EH (cell line): ENCODE results near the gene ISYNA1.

Source experiments
- DNase-seq: peaks from one replicate; pipeline ENCODE4 v3.0.0-alpha.2; 2015; ENCODE audit warnings: low read depth

ISYNA1 gene

GRCh38 chr19:18437491-18438330 is at the start of gene ISYNA1:
Gene ISYNA1, minus strand, starts transcription at chr19:18438133. Its CDS starts 154 bp downstream, at chr19:18437979.
- peak; percentile 49 for DNase-seq

GRCh38 chr19:18486746-18487145 is 48.8 kb upstream of the ISYNA1 start:
- DNase-seq = no peak

GRCh38 chr19:18484992-18485391 is 47.1 kb upstream of the ISYNA1 start:
- DNase-seq = no peak

GRCh38 chr19:18483119-18483890 is 45.4 kb upstream of the ISYNA1 start:
- no peak for DNase-seq

- DNase-seq = no peak
Measured at GRCh38 chr19:18481505-18482222, 43.7 kb upstream of the ISYNA1 start.

GRCh38 chr19:18480006-18480691 is 42.2 kb upstream of the ISYNA1 start:
- DNase-seq = peak; percentile 94

GRCh38 chr19:18478545-18479311 is 40.8 kb upstream of the ISYNA1 start:
- peak; percentile 97 for DNase-seq

- DNase-seq = no peak
Measured at GRCh38 chr19:18477974-18478373, 40.0 kb upstream of the ISYNA1 start.

GRCh38 chr19:18477042-18477779 is 39.3 kb upstream of the ISYNA1 start:
- DNase-seq = peak; percentile 43

- DNase-seq = no peak
Measured at GRCh38 chr19:18476507-18477041, 38.6 kb upstream of the ISYNA1 start.

GRCh38 chr19:18475762-18476331 is 37.9 kb upstream of the ISYNA1 start:
- DNase-seq = no peak

- no peak for DNase-seq
Measured at GRCh38 chr19:18475004-18475453, 37.1 kb upstream of the ISYNA1 start.

GRCh38 chr19:18474366-18474887 is 36.5 kb upstream of the ISYNA1 start:
- DNase-seq = no peak

- no peak for DNase-seq
Measured at GRCh38 chr19:18473706-18474087, 35.8 kb upstream of the ISYNA1 start.

GRCh38 chr19:18473003-18473705 is 35.2 kb upstream of the ISYNA1 start:
- no peak for DNase-seq

- DNase-seq = no peak
Measured at GRCh38 chr19:18470787-18471186, 32.9 kb upstream of the ISYNA1 start.

- DNase-seq = peak; percentile 66
Measured at GRCh38 chr19:18469069-18469846, 31.3 kb upstream of the ISYNA1 start.

- no peak for DNase-seq
Measured at GRCh38 chr19:18468517-18468916, 30.6 kb upstream of the ISYNA1 start.
